GM23338 (cell line): ENCODE data around the gene GPR176. TPM values are rescaled to one million over a fixed set of nuclear protein-coding genes. Genes with fewer than 3 reads are reported as not detected.
A peak's percentile ranks its signal among the peaks of the same experiment; 100 is the strongest.
"Not testable (repeated sequence)": the region's sequence is repeated elsewhere in the genome, so short reads cannot be mapped to it uniquely, and the experiment has no call there.

Source experiments
- ATAC-seq: fragments of 200-7000 bp; cut with Tn5 transposase; 3 replicates; pipeline ENCODE4 v1.9.1; 2020
- DNase-seq: peaks from one replicate; pipeline ENCODE4 v3.0.0-alpha.2; 2015; ENCODE audit warnings: low spot score
- H2AFZ ChIP-seq: fragments of 200-600 bp; sonication (generic); 2 replicates; pipeline ENCODE4 v1.8.0; 2016; ENCODE audit warnings: antibody characterized with exemption, mild to moderate bottlenecking, moderate library complexity
- H3F3A ChIP-seq: fragments of 200-600 bp; sonication (generic); replicated peaks from 2 replicates; pipeline ENCODE4 v1.8.0; 2017; ENCODE audit warnings: antibody characterized with exemption, mixed run types, low read depth
- H3K27ac ChIP-seq: fragments of 200-600 bp; sonication (generic); 2 replicates; pipeline ENCODE4 v1.6.1; 2016; ENCODE audit warnings: low read depth
- H3K27me3 ChIP-seq: fragments of 200-600 bp; sonication (generic); 2 replicates; pipeline ENCODE4 v1.8.0; 2016; ENCODE audit warnings: mild to moderate bottlenecking, mixed run types, moderate library complexity; ENCODE audit not compliant: insufficient read depth
- H3K36me3 ChIP-seq: fragments of 200-600 bp; sonication (generic); 2 replicates; pipeline ENCODE4 v1.8.0; 2016; ENCODE audit warnings: mild to moderate bottlenecking; ENCODE audit not compliant: insufficient read depth
- H3K4me1 ChIP-seq: fragments of 200-600 bp; sonication (generic); 2 replicates; pipeline ENCODE4 v1.8.0; 2016; ENCODE audit warnings: mild to moderate bottlenecking, moderate library complexity; ENCODE audit not compliant: insufficient read depth
- H3K4me2 ChIP-seq: fragments of 200-600 bp; sonication (generic); 2 replicates; pipeline ENCODE4 v1.7.1; 2017; ENCODE audit warnings: mixed run types
- H3K4me3 ChIP-seq: fragments of 200-600 bp; sonication (generic); 2 replicates; pipeline ENCODE4 v1.6.1; 2016; ENCODE audit warnings: mixed run types
- H3K79me2 ChIP-seq: fragments of 200-600 bp; sonication (generic); replicated peaks from 2 replicates; pipeline ENCODE4 v1.8.0; 2017; ENCODE audit warnings: mild to moderate bottlenecking; ENCODE audit not compliant: insufficient read depth
- H3K9me2 ChIP-seq: fragments of 200-600 bp; sonication (generic); 2 replicates; pipeline ENCODE4 v1.8.0; 2017; ENCODE audit not compliant: insufficient read depth
- H4K20me1 ChIP-seq: fragments of 200-600 bp; sonication (generic); replicated peaks from 2 replicates; pipeline ENCODE4 v1.8.0; 2017; ENCODE audit warnings: mild to moderate bottlenecking; ENCODE audit not compliant: insufficient read depth
- H3K27ac Mint-ChIP-seq: 2 replicates; pipeline ENCODE4 v1.8.0; 2020; ENCODE audit warnings: inconsistent platforms, mild to moderate bottlenecking, moderate library complexity, mixed read lengths
- H3K27me3 Mint-ChIP-seq: 3 replicates; pipeline ENCODE4 v1.8.0; 2022; ENCODE audit warnings: low read depth, mild to moderate bottlenecking, moderate library complexity, mixed read lengths, inconsistent platforms; ENCODE audit not compliant: insufficient read depth, poor library complexity
- H3K36me3 Mint-ChIP-seq: 3 replicates; pipeline ENCODE4 v1.8.0; 2021; ENCODE audit warnings: low read depth, mild to moderate bottlenecking, inconsistent platforms, moderate library complexity, mixed read lengths
- H3K4me1 Mint-ChIP-seq: 3 replicates; pipeline ENCODE4 v1.8.0; 2020; ENCODE audit warnings: mild to moderate bottlenecking, inconsistent platforms, mixed read lengths
- H3K4me3 Mint-ChIP-seq: 3 replicates; pipeline ENCODE4 v1.8.0; 2021; ENCODE audit warnings: moderate library complexity, mild to moderate bottlenecking, inconsistent platforms, mixed read lengths
- H3K9me3 Mint-ChIP-seq: 3 replicates; pipeline ENCODE4 v1.8.0; 2020; ENCODE audit warnings: moderate library complexity, mild to moderate bottlenecking, inconsistent platforms, mixed read lengths
- ETS1 ChIP-seq: IDR thresholded peaks from 2 replicates; pipeline ENCODE4 v1.6.1; 2016; ENCODE audit warnings: antibody characterized with exemption
- EZH2 ChIP-seq: fragments of 200-600 bp; sonication (generic); IDR thresholded peaks from one replicate; pipeline ENCODE4 v1.8.0; 2017; ENCODE audit warnings: antibody characterized with exemption, mild to moderate bottlenecking, low read depth; ENCODE audit not compliant: unreplicated experiment
- NANOG ChIP-seq: IDR thresholded peaks from 2 replicates; pipeline ENCODE4 v1.6.1; 2016; ENCODE audit warnings: antibody characterized with exemption, borderline replicate concordance
- POLR2AphosphoS5 ChIP-seq: IDR thresholded peaks from 2 replicates; pipeline ENCODE4 v1.6.1; 2016; ENCODE audit warnings: antibody characterized with exemption, low read depth
- STAT1 ChIP-seq: IDR thresholded peaks from one replicate; pipeline ENCODE4 v1.6.1; 2016; ENCODE audit warnings: antibody characterized with exemption; ENCODE audit not compliant: unreplicated experiment
- ZNF114 ChIP-seq: fragments of 250-450 bp; sonication (Bioruptor Pico); IDR thresholded peaks from 2 replicates; pipeline ENCODE4 v1.5.0; 2020; ENCODE audit warnings: mild to moderate bottlenecking, moderate library complexity
- polyA plus RNA-seq: library from polyadenylated mRNA; unstranded; fragments of >200 nt; fragmentation: Nextera tagmentation; extraction: Ambion mirVana; gene quantifications from 2 replicates; pipeline ENCODE4 v1.2.1, GENCODE V29; 2016
- total RNA-seq: library from RNA; depleted of rRNA; stranded (reverse); fragments of >200 nt; shearing (Covaris generic); gene quantifications from 2 replicates; pipeline ENCODE4 v1.2.3, GENCODE V29; 2014
- TF ChIP-seq, protein P1 (sequence below): IDR thresholded peaks from one replicate; pipeline ENCODE4 v1.6.1; 2018; ENCODE audit warnings: antibody characterized with exemption; ENCODE audit not compliant: unreplicated experiment

The GPR176 gene
- total and polyA plus RNA-seq, 2 experiments from 2014 or later, result 60.0 to 248 TPM

DNA sequence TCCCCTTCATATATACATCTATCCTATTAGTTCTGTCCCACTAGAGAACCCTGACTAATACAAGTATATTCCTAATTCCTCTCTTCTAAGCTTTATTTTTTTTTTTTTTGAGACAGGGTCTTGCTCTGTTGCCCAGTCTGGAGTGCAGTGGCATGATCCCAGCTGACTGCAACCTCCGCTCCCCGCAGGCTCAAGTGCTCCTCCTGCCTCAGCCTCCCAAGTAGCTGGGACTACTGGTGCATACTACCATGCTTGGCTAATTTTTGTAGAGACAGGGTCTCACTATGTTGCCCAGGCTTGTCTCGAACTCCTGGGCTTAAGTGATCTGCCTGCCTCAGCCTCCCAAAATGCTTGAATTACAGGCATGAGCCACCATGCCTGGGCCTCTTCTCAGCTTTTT lies 107.4 kb downstream of the GPR176 start:
- H3K4me3 ChIP-seq, H3K27me3 ChIP-seq, H2AFZ ChIP-seq, ATAC-seq, H3K9me3 Mint-ChIP-seq, H3K27me3 Mint-ChIP-seq, H3K36me3 ChIP-seq, H3F3A ChIP-seq, H3K27ac ChIP-seq, H3K4me2 ChIP-seq, H3K4me3 Mint-ChIP-seq, DNase-seq, H3K9me2 ChIP-seq, H3K27ac Mint-ChIP-seq: not testable (repeated sequence)
- Histone ChIP-seq H3K4me1 (peaks cover 41% of the 10 kb centered on the region), H3K79me2 (peaks cover 100% of the 10 kb centered on the region), H4K20me1 (peaks cover 28% of the 10 kb centered on the region)
- peaks cover 50% of the 10 kb centered on the region for H3K4me1 Mint-ChIP-seq
- peaks cover 24% of the 10 kb centered on the region; the same call in 2 of the 3 replicates for H3K36me3 Mint-ChIP-seq

GRCh38 chr15:39808909-39809308 lies 111.2 kb downstream of the GPR176 start:
- no peaks in the 10 kb centered on the region for H3K27me3 ChIP-seq
- DNase-seq (no peak), ATAC-seq (peak; percentile 83)

GRCh38 chr15:39807791-39808190 lies 112.3 kb downstream of the GPR176 start:
- Mint-ChIP-seq H3K36me3 (peaks cover 47% of the 10 kb centered on the region), H3K4me3 (peak overlapping the region; percentile 2; the same call in 1 of the 3 replicates), H3K9me3 (no peaks in the 10 kb centered on the region), H3K4me1 (peaks cover 53% of the 10 kb centered on the region), H3K27me3 (peaks cover 5% of the 10 kb centered on the region), H3K27ac (peak overlapping the region; percentile 60)
- H2AFZ ChIP-seq, result no peak overlapping the region
- DNase-seq (peak; percentile 71), ATAC-seq (peak; percentile 72)
- peaks cover 99% of the 10 kb centered on the region for H3K79me2 ChIP-seq
- no peak overlapping the region for H3K4me3 ChIP-seq
- no peaks in the 10 kb centered on the region for H3K9me2 ChIP-seq
- peak overlapping the region; percentile 71; the same call in 1 of the 2 replicates for H3K4me2 ChIP-seq
- H3K27ac ChIP-seq, result no peak overlapping the region; the same call in 1 of the 2 replicates
- peaks cover 23% of the 10 kb centered on the region for H4K20me1 ChIP-seq
- H3K36me3 ChIP-seq, result 0 out of 2 replicates have a peak, but pooled peaks cover 7% of the 10 kb centered on the region
- H3F3A ChIP-seq, result 0 out of 2 replicates have a peak, but pooled peaks cover 8% of the 10 kb centered on the region
- H3K27me3 ChIP-seq, result no peaks in the 10 kb centered on the region
- H3K4me1 ChIP-seq, result peaks cover 46% of the 10 kb centered on the region
- TF ChIP-seq STAT1, result no peak
- TF ChIP-seq, protein P1, sequence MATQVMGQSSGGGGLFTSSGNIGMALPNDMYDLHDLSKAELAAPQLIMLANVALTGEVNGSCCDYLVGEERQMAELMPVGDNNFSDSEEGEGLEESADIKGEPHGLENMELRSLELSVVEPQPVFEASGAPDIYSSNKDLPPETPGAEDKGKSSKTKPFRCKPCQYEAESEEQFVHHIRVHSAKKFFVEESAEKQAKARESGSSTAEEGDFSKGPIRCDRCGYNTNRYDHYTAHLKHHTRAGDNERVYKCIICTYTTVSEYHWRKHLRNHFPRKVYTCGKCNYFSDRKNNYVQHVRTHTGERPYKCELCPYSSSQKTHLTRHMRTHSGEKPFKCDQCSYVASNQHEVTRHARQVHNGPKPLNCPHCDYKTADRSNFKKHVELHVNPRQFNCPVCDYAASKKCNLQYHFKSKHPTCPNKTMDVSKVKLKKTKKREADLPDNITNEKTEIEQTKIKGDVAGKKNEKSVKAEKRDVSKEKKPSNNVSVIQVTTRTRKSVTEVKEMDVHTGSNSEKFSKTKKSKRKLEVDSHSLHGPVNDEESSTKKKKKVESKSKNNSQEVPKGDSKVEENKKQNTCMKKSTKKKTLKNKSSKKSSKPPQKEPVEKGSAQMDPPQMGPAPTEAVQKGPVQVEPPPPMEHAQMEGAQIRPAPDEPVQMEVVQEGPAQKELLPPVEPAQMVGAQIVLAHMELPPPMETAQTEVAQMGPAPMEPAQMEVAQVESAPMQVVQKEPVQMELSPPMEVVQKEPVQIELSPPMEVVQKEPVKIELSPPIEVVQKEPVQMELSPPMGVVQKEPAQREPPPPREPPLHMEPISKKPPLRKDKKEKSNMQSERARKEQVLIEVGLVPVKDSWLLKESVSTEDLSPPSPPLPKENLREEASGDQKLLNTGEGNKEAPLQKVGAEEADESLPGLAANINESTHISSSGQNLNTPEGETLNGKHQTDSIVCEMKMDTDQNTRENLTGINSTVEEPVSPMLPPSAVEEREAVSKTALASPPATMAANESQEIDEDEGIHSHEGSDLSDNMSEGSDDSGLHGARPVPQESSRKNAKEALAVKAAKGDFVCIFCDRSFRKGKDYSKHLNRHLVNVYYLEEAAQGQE, result no peak
- TF ChIP-seq POLR2AphosphoS5, result no peak
- no peak for TF ChIP-seq ETS1
- TF ChIP-seq EZH2, result no peak
- no peak for TF ChIP-seq ZNF114 (CRISPR knock-in tag)

More at GRCh38 chr15:39808909-39809308, 111.2 kb downstream of the GPR176 start:
- Histone ChIP-seq H3K4me1 (peaks cover 46% of the 10 kb centered on the region), H3K79me2 (peaks cover 100% of the 10 kb centered on the region), H4K20me1 (peaks cover 18% of the 10 kb centered on the region), H2AFZ (no peak overlapping the region), H3K27ac (peak overlapping the region; percentile 61; the same call in 1 of the 2 replicates), H3K36me3 (0 out of 2 replicates have a peak, but pooled peaks cover 3% of the 10 kb centered on the region), H3K9me2 (no peaks in the 10 kb centered on the region), H3K4me3 (peak overlapping the region; percentile 32), H3K4me2 (peak overlapping the region; percentile 71), H3F3A (0 out of 2 replicates have a peak, but pooled peaks cover 8% of the 10 kb centered on the region)
- H3K4me3 Mint-ChIP-seq, result peak overlapping the region; percentile 48
- TF ChIP-seq POLR2AphosphoS5 (no peak), EZH2 (no peak), NANOG (peak; percentile 80), ZNF114 (CRISPR knock-in tag) (no peak)
- peak overlapping the region; percentile 8 for H3K27ac Mint-ChIP-seq
- peaks cover 5% of the 10 kb centered on the region for H3K27me3 Mint-ChIP-seq
- no peaks in the 10 kb centered on the region for H3K9me3 Mint-ChIP-seq
- peaks cover 47% of the 10 kb centered on the region for H3K4me1 Mint-ChIP-seq
- peaks cover 42% of the 10 kb centered on the region for H3K36me3 Mint-ChIP-seq
